ENCODE measurements around the gene FAM72A.
"Not testable (repeated sequence)": the region's sequence is repeated elsewhere in the genome, so short reads cannot be mapped to it uniquely, and the experiment has no call there.

DNA sequence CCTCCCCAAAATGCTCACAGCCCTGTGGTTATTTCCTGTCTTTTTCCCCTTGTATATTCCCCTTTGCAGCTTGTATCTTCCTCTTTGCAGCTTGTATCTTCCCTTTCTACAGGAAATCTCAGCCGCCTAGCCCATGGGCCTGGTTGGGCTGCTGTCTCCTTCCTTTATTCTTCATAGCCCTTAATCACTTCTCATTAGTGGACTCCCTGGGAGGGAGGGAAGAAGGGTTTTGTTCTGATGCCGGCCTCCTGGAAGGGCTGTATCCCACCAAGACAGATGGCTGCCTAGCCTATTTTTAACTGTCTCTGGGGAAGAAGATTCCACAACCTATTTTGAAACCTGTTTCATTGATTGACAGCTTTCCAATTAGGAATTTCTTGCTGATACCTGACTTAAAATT is 32.6 kb upstream of the FAM72A start:
- TF ChIP-seq, protein P1, sequence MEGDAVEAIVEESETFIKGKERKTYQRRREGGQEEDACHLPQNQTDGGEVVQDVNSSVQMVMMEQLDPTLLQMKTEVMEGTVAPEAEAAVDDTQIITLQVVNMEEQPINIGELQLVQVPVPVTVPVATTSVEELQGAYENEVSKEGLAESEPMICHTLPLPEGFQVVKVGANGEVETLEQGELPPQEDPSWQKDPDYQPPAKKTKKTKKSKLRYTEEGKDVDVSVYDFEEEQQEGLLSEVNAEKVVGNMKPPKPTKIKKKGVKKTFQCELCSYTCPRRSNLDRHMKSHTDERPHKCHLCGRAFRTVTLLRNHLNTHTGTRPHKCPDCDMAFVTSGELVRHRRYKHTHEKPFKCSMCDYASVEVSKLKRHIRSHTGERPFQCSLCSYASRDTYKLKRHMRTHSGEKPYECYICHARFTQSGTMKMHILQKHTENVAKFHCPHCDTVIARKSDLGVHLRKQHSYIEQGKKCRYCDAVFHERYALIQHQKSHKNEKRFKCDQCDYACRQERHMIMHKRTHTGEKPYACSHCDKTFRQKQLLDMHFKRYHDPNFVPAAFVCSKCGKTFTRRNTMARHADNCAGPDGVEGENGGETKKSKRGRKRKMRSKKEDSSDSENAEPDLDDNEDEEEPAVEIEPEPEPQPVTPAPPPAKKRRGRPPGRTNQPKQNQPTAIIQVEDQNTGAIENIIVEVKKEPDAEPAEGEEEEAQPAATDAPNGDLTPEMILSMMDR (IDR thresholded peaks at IDR 0.05) = not testable (repeated sequence)
- not testable (repeated sequence) for TF ChIP-seq POLR2A (IDR thresholded peaks at IDR 0.05)
